ENCODE measurements around the gene TAB3.
"Not testable (repeated sequence)": the region's sequence is repeated elsewhere in the genome, so short reads cannot be mapped to it uniquely, and the experiment has no call there.

TAB3 gene

DNA sequence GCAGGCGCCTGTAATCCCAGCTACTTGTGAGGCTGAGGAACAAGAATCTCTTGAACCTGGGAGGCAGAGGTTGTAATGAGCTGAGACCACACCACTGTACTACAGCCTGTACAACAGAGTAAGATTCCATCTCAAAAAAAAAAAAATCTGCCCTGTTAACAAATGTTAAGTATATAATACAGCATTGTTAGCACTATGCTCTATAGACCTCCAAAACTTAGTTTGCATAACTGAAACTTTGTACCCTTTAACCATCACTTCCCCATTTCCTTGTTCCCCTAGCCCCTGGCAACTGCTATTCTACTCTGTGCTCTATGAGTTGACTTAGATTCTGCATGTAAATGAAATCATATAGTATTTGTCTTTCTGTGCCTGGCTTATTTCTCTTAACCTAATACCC lies 76.7 kb downstream of the TAB3 start:
- no peak for DNase-seq

DNA sequence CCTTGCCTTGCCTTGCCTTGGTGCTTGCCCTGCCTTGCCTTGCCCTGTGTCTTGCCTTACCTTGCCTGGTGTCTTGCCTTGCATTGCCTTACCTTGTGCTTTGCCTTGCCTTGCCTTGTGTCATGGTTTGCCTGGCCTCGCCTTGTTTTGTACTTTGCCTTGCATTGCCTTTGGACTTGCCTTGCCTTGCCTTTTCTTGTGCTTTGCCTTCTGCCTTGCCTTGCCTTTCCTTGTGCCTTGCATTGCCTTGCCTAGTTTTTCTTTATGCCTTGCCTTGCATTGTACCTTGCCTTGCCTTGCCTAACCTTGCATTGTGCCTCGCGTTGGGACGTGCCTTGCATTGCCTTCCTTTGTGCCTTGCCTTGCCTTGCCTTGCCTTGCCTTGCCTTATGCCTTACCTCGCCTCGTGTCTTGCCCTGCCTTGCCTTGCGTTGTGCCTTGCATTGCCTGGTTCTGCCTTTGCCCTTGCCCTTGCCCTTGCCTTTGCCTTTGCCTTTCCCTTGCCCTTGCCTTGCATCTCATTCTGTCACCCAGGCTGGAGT lies 82.8 kb downstream of the TAB3 start:
- DNase-seq: no peak

DNA sequence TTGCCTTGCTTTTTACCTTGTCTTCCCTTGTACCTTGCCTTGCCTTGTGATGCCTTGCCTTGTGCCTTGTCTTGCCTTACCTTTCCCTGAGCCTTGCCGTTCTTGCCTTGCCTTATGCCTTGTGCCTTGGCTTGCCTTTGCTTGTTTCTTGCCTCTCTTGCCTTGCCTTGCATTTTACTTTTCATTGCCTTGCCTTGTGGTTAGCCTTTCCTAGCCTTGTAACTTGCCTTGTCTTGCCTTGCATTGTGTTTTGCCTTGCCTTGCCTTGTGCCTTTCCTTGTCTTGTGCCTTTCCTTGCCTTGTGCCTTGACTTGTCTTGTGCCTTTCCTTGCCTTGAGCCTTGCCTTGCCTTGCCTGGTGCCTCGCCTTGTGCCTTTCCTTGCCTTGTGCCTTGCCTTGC lies 84.6 kb downstream of the TAB3 start:
- DNase-seq: no peak

DNA sequence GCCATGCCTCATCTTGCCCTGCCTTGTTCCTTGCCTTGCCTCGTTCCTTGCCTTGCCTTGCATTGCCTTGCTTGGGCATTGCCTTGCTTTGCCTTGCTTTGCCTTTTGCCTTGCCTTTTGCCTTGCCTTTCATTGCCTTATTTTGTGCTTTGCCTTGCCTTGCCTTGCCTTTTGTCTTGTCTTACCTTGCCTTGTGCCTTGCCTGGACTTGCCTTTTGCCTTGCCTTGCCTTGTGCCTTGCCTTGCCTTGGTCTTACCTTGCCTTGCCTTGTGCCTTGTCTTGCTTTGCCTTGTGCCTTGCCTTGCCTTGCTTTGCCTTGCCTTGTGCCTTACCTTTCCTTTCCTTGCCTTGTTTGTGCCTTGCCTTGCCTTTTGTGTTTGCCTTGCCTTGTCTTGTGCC lies 88.2 kb downstream of the TAB3 start:
- no peak for DNase-seq

DNA sequence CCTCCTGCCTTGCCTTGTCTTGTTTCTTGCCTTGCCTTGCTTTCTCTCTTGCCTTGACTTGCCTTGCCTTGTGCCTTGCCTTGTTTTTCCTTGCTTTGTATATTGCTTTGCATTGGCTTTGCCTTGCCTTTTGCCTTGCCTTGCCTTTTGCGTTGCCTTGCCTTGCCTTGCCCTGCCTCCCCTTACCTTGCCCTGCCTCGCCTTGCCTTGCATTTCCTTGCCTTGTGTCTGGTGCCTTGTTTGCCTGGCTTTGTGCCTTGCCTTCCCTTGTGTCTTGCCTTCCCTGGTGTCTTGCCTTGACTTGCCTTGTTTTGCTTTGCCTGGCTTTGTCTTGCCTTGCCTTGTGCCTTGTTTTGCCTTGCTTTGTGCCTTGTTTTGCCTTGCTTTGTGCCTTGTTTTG lies 89.7 kb downstream of the TAB3 start:
- no peak for DNase-seq

DNA sequence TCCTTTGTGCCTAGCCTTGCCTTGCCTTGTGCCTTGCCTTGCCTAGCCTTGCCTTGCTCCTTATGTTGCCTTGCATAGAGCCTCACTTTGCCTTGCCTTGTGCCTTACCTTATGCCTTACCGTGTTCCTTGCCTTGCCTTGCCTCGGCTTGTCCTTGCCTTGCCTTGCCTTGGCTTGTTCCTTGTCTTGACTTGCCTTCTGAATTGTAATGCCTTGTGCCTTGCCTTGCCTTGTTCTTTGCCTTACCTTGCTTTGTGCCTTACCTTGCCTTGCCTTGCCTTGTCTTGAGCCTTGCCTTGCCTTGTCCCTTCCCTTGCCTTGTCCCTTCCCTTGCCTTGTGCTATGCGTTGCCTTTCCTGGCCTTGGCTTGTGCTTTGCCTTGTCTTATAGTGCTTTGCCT lies 90.2 kb downstream of the TAB3 start:
- DNase-seq: no peak

DNA sequence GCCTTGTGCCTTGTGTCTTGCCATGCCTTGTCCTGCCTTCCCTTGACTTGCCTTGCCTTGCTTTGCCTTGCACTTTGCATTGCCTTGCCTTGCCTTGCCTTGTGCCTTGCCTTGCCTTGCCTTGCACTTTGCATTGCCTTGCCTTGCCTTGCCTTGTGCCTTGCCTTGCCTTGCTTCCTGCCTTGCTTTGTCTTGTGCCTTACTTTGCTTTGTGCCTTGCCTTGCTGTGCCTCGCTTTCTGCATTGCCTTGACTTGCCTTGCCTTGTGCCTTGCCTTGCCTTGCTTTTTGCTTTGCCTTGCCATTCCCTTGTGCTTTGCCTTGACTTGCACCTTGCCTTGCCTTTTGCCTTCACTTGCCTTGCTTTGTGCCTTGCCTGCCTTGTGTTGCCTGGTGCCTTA lies 91.8 kb downstream of the TAB3 start:
- DNase-seq: not testable (repeated sequence)

DNA sequence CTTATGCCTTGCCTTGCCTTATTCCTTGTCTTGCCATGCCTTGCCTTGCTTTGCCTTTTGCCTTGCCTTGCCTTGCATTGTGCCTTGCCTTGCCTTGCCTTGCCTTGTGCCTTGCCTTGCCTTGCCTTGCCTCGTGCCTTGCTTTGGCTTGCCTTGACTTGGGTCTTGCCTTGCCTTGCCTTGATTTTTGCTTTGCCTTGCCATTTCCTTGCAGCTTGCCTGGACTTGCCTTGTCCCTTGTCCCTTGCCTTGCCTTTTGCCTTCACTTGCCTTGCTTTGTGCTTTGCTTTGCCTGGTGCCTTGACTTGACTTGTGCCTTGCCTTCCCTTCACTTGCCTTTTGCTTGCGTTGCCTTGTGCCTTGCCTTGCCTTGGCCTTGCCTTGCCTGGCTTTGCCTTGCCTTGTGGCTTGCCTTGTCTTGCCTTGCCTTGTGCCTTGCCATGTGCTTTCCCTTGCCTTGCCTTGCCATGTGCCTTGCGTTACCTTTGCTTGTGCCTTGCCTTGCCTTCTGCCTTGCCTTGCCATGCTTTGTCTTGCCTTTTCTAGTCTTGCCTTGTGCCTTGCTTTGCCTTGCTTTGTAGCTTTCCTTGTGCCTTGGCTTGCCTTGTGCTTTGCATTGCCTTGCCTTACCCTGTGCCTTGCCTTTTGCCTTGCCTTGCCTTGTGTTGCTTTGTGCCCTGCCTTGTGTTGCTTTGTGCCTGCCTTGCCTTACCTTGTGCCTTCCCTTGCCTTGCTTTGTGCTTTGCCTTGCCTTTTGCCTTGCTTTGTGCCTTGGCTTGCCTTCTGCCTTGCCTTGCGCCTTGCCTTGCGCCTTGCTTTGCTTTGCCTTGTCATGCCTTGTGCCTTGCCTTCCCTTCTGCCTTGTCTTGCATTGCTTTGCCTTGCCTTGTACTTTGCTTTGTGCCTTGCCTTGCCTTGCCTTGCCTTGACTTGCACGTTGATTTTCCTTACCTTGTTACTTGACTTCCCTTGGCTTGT lies 92.8 kb downstream of the TAB3 start:
- no peak for DNase-seq

DNA sequence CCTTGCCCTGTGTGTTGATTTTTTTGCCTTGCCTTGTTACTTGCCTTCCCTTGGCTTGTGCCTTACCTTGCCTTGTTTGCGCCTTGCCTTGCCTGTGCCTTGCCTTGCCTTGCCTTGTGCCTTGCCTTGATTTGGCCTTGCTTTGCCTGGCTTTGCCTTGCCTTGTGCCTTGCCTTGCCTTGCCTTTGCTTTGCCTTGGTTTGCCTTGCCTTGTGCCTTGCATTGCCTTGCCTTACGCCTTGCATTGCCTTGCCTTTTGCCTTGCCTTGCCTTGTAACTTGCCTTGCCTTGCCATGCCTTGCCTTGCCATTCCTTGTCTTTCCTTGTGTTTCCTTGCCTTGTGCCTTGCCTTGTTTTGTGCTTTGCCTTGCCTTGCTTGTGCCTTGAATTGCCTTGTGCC lies 94.6 kb downstream of the TAB3 start:
- no peak for DNase-seq

DNA sequence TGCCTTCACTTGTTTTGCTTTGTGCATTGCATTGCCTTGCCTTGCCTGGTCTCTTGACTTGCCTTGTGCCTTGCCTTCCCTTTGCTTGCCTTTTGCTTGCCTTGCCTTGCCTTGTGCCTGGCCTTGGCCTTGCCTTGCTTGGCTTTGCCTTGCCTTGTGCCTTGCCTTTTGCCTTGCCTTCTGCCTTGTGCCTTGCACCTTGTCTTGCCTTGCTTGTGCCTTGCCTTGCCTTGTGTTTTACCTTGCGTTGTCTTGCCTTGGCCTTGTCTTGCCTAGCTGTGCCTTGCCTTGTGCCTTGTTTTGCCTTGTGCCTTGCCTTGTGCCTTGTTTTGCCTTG lies 95.3 kb downstream of the TAB3 start:
- no peak for DNase-seq

DNA sequence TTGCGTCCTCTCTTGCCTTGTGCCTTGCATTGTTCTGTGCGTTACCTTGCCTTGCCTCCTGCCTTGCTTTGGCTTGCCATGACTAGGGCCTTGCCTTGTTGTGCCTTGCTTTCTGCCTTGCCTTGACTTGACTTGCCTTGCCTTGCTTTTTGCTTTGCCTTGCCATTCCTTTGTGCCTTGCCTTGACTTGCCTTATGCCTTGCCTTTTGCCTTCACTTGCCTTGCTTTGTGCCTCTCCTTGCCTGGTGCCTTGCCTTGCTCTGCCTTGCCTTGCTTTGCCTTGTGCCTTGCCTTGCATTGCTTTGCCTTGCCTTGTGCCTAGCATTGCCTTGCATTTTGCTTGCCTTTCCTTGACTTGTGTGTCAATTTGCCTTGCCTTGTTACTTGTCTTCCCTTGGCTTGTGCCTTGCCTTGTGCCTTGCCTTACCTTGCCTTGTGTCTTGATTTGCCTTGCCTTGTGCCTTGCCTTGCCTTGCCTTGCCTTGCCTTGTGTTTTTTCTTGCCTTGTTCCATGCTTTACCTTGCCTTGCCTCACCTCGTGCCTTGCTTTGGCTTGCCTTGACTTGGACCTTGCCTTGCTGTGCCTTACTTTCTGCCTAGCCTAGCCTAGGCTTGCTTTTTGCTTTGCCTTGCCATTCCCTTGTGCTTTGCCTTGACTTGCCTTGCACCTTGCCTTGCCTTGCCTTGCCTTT lies 95.8 kb downstream of the TAB3 start:
- no peak for DNase-seq

DNA sequence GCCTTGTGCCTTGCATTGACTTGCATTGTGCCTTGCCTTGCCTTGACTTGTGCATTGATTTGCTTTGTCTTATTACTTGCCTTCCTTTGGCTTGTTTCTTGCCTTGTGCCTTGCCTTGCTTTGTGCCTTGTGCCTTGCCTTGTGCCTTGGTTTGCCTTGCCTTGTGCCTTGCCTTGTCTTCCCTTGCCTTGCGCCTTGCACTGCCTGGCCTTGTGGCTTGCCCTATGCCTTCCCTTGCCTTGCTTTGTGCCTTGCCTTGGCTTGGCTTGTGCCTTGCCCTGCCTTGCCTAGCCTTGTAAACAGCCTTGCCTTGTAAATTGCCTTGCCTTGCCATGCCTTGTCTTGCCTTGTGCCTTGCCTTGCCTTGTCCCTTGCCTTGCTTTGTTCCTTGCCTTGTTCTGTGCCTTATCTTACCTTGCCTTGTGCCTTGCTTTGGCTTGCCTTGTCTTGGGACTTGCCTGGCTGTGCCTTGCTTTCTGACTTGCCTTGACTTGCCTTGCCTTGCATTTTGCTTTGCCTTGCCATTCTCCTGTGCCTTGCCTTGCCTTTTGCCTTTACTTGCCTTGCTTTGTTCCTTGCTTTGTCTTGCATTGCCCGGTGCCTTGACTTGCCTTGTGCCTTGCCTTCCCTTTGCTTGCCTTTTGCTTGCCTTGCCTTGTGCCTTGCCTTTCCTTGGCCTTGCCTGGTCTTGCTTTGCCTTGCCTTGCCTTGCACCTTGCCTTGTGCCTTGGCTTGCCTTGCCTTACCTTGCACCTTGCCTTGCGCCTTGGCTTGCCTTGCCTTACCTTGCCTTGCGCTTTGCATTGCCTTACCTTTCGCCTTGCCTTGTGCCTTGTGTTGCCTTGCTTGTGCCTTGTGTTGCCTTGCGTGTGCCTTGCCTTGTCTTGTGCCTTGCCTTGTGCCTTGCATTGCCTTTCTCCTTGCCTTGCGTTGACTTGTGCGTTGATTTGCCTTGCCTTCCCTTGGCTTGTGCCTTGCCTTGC lies 97.5 kb downstream of the TAB3 start:
- no peak for DNase-seq

DNA sequence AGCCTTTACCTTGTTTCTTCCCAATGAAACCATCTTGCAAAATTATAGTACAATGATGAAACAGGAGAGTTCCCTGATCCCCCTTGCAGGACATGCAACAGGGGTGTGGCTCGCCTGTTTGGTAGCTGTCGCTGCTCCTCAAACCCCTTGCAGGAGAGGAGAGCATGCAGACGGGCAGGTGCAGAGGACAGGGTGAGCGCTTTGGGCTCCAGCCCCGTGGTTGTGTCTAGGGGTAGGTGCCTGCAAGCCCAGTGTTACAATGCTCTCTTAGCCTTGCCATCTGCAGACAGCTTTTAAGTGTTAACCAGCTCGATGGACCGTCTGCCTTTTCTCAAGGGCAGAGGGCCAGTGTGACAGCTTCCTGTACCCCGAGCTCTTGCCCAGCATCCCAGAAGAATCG lies 102.0 kb downstream of the TAB3 start:
- no peak for DNase-seq

DNA sequence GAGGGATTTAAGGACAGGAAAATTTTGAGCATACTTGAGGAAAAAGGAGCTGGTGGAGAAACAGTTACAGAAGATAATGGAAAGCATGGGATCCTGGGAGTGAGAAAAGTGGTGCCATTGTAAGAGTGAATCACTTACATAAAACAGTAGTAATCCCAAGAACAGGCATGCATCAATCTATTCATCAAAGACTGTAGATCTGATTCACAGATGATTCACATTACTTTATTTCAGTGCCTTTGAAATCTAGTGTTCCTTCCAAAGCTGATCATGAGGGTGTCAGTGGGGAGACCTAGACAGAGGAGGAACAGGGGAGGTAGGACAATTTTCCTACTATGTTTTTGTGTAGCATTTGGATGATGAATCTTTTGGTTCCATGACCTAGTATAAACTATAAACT lies 102.7 kb downstream of the TAB3 start:
- no peak for DNase-seq

DNA sequence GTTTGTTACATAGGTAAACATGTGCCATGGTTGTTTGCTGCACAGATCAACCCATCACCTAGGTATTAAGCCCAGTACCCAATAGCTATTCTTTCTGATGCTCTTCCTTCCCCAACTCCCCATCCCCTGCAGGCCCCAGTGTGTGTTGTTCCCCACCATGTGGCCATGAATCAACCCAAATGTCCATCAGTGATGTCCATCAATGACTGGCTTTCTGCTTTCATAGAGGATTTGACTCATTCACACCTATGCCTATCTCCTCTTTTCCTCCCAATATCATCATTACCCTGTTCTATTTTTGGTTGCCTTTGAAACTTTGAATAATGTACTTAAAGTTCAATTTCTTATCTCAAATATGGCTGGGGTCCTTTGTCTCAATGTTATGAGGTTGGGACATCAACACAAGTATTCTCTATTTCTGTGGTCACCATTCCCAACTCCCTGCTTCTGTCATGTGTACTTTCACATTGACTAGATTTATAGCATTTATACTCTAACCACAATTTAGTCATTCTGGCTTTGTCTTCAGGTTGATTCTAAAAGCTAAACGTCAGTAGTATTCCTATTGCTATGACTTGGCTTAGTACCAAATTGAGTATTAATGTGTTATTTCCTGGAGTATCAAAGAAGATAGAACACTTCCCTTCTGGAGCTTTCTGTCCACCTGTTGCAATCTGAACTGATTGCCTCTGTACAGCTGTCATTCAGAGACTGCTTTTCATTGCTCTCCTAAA lies 107.2 kb downstream of the TAB3 start:
- DNase-seq: no peak

DNA sequence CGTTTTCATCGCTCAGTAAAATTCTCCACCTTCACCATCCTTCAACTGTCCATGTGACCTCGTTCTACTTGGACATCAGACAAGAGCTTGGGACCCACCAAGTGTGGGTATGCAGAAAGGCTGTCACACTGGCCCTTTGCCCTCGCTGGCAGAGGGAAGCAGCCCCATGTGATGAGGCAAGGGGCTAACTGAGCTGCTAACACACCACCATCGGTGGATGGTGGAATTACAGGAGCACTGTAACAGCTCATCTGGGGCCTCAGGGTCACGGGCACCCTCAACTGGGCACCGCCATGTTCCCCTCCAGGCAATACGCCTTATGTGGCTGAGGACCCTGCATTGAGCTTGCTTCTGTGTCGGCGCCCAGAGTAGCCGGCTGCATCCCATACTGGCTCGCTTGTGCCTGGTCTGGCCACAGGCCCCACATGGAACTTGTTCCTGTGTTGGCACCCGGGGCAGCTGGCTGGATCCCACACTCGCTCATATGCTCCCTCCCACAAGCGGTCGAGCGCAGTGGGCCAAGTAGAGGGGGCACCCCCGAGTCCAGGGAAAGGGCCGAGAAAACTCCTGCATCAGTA lies 109.5 kb downstream of the TAB3 start:
- DNase-seq: no peak

DNA sequence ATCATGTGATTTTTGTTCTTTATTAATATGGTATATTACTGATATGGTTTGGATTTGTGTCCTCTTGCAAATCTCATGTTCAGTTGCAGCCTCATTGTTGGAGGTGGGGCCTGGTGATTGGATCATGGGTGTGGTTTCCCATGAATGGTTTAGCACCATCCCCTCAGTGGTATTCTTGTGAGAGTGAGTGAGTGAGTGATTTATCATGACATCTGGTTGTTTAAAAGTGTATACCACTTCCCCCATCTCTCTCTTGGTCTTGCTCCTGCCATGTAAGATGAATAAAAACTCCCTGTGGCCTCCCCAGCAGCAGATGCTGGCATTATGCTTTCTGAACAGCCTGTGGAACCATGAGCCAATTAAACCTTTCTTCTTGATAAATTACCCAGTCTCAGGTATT lies 111.5 kb downstream of the TAB3 start:
- DNase-seq: no peak

Data from inflammatory macrophage (primary cell).